HG02885 (cell line): ENCODE results near the gene CBL.
A peak's percentile ranks its signal among the peaks of the same experiment; 100 is the strongest.
"Not testable (repeated sequence)": the region's sequence is repeated elsewhere in the genome, so short reads cannot be mapped to it uniquely, and the experiment has no call there.

Source experiments
- ATAC-seq: cut with Tn5 transposase; IDR thresholded peaks from one replicate; pipeline ENCODE4 v1.9.1; 2021; ENCODE audit warnings: mild to moderate bottlenecking; ENCODE audit not compliant: unreplicated experiment, poor library complexity

The CBL gene

DNA sequence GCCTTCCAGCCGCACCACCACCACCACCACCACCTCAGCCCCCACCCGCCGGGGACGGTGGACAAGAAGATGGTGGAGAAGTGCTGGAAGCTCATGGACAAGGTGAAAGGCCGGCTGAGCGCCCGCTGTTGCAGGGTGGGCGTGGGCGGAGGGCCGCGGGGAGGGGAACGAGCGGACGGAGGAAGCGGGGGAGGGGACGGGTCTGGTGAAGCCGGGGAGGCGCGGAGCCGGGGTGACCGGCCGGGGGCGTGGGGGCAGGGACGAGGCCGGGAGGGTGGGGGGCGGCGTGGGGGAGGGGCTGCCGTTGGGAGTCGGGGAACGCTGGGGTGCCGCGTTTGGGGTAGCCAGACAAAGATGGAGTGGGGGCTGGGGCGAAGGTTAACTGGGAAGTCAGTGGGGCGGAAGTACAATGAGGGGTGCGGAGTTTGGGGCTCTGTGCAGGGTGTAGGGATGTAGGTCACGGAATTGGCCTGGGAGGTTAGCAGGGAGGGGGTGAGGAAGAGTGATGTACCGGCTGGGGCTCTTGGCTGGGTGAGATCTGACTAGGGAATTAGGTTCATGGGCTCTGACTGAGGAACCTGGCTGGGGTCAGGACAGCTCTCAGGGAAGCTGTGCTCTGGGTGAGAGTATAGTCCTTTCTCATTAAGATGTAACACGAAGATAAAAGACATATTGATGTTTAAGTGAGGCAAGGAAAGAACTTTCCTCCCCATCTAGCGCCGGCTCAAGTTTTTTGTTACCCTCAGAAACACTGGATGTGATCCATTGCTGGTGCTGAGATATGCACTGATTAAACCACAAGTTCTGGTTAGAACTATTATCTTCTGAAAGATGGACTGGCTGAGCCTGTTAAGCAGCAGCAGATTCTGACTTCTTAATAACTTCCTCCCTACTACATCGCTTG is 624 bp downstream of the CBL start:
- peak; percentile 31 for ATAC-seq

DNA sequence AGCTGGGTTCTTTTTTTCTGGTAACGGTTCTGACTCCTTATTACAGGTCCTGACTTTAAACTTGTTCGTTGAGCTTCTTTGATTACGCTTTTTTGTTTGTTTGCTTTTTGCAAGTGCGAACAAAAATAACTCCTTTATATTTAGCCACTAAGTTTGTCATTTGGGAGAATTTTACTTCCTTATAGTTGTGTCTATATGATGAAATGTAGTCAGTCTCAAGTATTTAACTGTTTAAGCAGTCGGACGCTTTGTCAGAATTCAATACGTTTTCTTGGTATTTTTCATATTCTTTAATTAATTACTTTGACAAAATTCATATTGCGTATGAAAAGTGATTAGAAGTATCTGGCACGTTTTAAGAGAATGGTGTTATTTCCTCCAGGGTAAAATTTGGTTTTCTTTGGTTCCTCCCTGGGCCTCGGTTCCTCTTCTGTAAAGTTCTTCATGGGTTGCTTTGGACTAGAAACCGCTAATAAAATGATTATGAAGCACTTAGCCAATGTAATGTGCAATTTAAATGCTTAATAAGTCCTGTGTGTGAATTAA is 1.3 kb downstream of the CBL start:
- ATAC-seq: no peak

DNA sequence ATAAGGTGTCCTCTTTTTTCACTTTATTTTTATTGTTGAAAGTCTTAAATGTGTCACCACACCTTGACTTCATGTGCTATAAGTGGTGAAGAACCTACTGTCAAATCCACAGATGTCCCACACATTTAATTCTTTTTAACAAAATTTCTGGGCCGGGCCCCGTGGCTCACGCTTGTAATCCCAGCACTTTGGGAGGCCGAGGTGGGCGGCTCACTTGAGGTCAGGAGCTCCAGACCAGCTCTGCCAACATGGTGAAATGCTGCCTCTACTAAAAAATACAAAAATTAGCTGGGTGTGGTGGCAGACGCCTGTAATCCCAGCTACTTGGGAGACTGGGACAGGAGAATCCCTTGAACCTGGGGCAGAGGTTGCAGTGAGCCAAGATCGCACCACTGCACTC is 3.0 kb downstream of the CBL start:
- ATAC-seq: no peak

DNA sequence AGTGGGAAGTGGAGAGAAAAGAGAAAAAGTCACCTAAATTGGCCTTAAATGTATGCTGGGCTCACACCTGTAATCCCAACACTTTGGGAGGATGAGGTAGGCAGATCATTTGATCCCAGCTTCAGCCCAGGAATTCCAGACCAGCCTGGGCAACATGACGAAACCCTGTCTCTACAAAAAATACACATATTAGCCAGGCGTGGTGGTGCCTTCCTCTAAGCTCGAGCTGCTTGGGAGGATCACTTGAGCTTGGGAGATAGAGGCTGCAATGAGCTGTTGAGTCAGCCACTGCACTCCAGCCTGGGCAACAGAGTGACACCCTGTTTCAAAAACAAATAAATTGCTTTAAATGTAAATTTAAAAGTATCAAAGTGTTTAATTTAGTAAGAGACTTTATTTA is 3.9 kb downstream of the CBL start:
- no peak for ATAC-seq

DNA sequence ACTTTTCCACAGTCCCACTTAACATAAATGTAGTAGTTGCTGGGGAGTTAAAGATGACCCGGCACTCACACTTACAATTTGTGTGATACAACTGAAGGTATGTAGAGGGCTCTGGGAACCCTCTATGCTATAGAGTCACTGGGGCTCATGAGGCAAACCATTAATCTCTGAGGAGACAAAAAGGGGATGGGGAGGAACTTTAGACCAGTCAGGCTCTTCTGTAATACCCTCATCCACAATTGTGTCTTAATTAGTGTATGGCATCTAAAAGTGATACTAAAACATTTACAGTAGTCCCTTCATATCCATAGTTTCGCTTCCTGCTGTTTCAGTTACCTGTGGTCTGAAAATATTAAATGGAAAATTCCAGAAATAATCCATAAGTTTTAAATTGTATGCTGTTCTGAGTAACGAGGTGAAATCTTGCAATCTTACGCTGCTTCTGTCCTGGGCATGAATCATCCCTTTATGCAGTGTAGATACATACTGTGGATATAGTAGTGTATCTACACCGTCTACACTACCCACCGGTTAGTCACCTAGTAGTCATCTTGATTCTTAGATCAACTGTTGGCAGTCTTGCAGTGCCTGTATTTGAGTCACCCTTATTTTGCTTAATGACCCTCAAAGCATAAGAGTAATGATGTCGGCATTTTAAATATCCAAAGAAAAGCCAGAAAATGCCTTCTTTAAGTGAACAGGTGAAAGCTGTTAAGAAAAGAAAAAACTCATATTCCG is 12.2 kb downstream of the CBL start:
- no peak for ATAC-seq

DNA sequence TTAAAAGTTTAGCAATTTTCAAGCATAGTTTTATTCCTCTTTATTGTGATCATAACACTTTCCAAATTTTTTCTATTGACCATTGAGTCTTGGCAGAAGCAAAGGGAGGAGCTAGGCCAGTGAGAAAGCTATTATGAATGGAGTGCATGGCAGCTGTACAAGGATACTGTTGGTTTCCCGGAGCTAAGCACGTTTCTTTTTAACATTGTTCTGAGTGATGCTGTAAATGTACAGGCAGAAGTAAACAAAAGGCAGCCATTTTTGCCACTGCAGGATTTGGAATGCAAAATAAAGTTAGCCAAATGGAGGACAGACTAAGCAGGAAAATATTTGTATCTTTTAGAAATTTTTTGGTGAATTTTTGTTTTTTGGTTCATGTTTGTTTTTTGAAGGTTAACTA is 16.2 kb downstream of the CBL start:
- no peak for ATAC-seq

DNA sequence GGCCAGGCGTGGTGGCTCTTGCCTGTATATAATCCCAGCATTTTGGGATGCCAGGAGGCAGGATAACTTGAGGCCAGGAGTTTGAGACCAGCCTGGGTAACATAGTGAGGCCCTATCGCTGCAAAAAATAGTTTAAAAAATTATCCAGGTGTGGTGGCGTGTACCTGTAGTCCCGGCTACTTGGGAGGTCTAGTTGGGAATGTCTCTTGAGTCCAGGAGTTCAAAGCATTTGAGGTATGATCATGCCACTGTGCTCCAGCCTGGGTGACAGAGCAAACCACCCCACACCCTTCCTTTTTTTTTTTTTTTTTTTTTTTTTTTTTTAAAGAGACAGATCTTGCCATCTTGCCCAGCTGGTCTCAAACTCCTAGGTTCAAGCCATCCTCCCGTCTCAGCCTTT is 16.8 kb downstream of the CBL start:
- no peak for ATAC-seq

DNA sequence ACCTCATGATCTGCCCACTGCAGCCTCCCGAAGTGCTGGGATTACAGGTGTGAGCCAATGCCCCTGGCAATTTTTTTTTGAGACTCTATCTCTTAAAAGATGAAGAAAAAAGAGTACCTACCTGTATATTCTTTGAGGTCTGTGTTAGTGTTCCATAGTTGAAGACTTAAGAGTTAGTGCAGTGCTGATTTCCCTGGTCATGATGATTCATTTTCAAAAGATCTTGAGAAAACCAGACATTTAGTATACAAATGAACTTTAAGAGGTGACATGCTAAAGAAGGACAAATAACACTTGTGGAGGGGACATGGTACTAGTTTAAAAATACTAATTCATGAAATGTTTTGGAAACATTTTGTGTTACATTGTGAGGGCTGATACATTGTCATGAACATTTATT is 17.7 kb downstream of the CBL start:
- ATAC-seq: no peak

DNA sequence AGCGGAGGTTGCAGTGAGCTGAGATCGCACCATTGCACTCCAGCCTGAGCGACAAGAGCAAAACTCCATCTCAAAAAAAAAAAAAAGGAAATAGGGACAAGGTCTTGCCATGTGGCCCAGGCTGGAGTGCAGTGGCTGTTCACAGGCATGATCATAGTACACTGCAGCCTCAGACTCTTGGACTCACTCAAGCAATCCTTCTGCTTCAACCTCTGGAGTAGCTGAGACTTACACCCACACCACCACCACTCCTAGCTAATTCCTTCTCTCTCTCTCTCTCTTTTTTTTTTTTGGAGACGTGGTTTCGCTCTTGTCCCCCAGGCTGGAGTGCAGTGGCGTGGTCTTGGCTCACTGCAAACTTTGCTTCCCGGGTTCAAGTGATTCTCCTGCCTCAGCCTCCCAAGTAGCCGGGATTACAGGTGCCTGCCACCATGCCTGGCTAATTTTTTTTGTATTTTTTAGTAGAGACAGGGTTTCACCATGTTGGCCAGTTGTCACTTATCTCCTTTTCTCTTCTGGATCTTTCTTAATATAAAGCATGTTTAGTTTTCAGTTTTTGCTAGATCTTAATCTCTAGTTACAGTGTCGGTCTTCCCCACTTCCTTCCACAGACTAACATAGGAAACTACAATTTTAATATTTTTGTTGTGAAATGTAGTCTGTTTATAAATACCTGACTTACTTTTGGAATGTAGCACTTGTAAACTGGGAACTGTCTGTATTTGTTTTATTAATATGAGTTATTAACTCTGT is 22.6 kb downstream of the CBL start:
- not testable (repeated sequence) for ATAC-seq

DNA sequence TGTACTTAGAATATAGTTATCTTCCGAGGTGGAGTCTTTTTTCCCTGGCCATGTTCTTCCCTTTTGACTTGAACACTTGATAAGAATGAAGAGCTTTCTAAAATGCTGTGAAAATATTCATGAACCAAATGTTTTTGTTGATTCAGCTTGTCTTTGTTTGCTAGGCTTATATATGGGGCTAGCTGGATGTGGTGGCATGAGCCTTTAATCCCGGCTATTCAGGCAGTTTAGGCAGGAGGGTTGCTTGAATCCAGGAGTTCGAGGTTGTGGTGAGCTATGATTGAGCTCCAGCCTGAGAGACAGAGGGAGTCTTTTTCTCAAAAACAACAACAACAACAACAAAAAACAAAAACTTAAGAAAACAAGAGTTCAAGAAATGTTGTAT is 23.1 kb downstream of the CBL start:
- ATAC-seq: no peak

DNA sequence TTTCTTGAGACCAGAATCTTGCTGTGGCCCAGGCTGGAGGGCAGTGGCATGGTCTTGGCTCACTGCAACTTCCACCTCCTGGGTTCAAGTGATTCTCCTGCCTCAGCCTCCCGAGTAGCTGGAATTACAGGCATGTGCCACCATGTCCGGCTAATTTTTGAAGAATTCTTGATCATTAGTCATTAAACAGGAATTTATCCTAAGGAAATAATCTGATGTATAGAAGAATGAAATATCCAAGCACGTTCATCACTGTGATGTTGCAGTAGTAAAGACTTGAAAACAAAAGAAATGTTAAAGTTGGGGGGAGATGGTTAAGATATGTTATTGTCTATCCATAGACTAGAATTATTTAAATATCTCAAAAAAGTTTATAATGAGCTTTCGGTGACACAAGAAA is 23.6 kb downstream of the CBL start:
- ATAC-seq: no peak

DNA sequence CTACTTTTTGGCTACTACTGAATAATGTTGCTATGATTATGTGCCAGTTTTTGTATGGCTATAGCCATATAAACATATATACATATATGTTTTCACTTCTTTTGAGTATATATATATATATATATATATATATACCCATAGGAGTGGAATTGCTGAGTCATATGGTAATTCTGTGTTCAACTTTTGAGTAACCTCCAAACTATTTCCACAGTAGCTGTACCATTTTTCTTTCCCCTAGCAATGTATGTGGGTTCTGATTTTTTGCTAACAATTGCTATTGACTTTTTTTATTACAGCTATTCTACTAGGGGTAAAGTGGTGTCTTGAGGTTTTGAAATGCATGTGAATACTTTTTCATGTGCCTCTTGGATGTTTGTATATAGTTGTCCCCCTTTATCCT is 30.4 kb downstream of the CBL start:
- ATAC-seq: no peak

DNA sequence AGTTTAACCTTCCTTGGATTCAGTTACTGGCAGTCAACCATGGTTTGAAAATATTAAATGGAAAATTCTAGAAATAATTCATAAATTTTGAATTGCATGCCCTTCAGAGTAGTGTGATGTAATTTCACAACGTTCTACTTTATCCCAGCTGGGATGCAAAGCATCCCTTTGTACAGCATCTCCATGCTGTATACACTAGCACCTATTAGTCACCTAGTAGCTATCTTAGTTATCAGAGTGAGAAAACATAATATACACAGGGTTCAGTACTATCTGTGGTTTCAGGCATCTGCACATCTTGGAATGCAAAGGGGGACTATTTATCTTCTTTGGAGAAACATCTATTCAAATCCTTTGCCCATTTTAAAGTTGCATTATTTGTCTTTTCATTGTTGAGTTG is 30.8 kb downstream of the CBL start:
- no peak for ATAC-seq

DNA sequence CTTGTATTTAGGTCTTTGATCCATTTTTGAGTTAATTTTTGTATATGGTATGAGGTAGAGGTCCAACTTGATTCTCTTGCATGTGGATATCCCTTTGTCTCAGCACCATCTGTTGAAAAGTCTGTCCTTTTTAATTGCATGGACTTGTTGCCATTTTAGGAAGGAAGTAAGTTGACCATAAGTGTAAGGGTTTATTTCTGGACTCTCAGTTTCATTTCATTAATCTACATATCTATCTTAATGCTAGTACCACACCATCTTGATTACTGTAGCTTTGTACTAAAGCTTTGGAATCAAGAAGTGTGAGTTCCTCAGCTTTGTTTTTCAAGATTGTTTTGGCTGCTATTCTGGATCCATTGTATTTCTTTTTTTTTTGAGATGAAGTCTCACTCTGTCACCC is 31.4 kb downstream of the CBL start:
- no peak for ATAC-seq

DNA sequence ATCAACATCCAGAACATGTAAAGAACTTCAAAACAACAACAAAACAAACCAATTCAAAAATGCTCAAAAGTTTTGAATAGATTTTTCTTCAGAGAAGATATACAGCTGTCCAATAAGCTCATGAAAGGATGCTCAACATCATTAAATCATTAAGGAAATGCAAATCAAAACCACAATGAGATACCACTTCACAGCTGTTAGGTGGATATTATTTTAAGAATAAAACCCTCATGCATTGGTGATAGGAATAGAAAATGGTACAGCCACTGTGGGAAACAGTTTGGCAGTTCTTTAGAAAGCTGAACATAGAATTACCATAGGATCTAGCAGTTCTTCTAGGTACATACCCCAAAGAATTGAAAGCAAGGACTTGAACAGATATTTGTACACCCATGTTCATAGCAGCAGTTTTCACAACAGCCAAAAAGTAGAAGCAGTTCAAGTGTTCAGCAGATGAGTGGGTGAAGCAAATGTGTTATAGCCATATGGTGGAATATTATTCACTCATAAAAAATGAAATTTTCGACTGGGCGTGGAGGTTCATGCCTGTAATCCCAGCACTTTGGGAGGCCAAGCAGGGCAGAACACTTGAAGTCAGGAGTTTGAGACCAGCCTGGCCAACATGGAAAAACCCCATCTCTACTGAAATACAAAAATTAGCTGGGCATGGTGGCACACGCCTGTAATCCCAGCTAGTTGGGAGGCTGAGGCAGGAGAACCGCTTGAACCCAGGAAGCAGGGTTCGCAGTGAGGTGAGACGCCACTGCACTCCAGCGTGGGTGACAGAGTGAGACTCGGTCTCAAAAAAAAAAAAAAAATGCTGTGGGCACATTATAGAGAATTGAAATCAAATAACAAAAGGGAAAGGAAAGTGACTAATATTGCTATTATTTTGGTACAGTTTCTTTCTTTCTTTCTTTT is 42.9 kb downstream of the CBL start:
- no peak for ATAC-seq

DNA sequence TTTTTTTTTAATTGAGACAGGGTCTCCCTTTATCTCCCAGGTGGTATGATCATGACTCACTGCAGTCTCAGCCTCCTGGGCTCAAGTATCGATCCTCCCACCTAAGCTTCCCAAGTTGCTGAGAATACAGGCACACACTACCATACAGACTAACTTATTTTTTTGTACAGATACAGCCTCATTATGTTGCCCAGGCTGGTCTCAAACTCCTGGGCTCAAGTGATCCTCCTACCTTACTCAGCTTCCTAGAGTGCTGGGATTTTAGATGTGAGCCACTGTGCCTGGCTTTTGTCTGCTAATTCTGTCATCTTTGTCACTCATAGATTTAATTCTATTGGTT is 43.5 kb downstream of the CBL start:
- no peak for ATAC-seq

DNA sequence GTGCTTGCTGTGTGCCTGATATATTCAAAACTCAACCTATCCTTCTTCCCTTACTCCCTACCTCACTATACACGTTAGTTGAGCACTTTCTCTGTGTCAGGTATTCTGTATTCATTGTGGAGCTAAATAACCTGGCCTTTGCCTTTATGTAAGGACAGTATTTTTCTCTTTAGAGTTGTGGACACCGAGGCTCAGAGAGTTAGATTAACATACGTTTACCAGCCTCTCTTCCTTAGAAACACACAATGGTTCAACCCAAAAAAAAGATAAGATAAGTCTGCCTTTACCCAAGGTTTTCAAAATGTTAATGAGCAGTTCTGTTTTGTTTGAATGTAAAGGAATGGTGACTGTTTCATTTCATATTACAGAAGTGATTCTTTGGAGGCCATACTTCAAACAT is 45.0 kb downstream of the CBL start:
- no peak for ATAC-seq

DNA sequence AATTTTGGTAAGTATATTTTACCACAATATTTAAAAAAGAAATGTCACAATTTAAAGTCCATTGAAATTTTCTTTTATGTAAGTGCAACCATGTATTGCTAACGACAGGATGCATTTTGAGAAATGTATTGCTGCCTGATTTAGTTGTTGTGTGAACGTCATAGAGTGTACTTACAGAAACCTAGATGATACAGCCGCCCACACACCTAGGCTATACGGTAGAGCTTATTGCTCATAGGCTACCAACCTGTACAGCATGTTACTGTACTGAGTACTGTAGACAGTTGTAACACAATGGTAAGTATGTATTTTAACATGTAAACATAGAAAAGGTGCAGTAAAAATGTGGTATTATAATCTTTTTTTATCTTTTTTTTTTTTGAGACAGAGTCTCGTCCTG is 48.1 kb downstream of the CBL start:
- ATAC-seq: no peak

DNA sequence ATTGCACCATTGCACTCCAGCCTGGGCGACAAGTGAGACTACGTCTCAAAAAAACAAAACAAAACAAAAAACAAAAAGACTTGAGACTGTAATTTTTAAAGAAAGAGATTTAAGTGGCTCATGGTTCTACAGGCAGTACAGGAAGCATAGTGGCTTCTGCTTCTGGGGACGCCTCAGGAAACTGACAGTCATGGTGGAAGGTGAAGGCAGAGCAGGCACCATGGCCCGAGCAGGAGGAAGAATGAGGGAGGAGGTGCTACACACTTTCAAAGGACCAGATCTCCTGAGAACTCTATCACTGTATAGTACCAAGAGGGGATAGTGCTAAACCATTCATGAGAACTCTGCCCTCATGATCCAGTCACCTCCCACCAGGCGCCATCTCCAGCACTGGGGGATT is 52.0 kb downstream of the CBL start:
- ATAC-seq: no peak

DNA sequence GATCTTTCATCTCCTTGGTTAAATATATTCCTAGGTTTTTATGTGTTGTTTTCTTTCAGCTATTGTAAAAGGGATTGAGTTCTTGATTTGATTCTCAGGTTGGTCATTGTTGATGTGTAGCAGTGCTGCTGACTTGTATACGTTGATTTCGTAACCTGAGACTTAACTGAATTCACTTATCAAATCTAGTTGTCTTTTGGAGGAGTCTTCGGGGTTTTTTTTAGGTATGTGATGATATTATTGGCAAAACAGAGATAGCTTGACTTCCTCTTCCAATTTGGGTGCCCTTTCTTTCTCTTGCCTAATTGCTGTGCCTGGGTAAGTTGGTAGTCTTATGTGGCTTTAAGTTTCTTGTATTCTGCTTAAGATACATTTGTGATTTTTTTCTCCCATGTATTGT is 52.8 kb downstream of the CBL start:
- no peak for ATAC-seq
